GM21786 (cell line): ENCODE measurements around the gene XRCC5.

Experiments used
- ATAC-seq: cut with Tn5 transposase; IDR thresholded peaks from one replicate; pipeline ENCODE4 v1.9.1; 2021; ENCODE audit not compliant: unreplicated experiment

Gene XRCC5

DNA sequence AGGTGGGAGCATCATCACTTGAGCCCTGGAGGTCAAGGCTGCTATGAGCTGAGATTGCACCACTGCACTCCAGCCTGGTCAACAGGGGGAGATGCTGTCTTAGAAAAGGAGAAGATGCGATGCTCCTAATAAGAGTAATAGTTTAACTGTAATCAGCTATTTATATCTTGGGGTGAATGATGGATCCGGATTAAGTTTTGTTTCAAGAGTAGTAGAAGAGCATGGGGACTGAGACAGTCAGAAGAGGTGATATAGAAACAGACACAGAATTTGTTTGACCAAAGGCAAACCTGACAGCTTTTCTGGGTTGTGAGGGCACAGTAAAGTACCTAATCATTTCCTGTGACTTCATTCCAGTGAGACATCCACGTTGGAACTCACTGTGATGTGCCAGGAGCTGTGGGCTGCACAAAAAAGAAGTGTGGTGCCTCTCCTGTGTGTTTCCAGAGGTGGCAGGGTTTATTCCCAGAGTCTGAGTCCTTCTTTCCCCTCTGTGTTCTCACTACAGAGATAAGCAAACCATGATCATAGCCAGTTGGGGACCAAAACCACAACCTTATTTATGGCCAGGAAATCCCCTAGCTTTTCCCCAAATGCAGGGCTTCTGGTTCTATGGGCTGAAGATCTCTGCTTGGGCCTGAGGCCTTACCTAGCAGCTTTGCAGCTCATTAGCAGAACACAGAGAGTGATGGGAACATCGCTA lies 113.7 kb downstream of the XRCC5 start:
- peak; percentile 50 for ATAC-seq

DNA sequence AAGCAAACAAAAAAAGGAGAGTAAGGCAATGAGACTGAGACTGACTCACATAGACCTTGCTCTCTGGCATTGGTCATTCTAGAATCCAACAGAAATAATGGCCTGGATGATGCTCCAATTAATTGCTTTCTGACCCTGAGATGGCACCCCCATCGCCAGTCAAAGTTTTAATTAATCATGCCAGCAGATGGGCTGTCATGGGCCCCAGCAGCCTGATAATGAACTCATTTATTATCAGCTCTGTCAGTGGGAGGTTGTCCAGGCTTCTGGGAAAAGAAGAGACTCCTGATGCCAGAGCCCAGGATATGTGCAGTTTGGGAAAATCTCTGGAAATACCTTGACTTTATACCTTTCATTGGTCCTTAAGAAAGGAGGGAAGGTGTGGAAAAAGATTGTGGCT lies 115.2 kb downstream of the XRCC5 start:
- no peak for ATAC-seq

DNA sequence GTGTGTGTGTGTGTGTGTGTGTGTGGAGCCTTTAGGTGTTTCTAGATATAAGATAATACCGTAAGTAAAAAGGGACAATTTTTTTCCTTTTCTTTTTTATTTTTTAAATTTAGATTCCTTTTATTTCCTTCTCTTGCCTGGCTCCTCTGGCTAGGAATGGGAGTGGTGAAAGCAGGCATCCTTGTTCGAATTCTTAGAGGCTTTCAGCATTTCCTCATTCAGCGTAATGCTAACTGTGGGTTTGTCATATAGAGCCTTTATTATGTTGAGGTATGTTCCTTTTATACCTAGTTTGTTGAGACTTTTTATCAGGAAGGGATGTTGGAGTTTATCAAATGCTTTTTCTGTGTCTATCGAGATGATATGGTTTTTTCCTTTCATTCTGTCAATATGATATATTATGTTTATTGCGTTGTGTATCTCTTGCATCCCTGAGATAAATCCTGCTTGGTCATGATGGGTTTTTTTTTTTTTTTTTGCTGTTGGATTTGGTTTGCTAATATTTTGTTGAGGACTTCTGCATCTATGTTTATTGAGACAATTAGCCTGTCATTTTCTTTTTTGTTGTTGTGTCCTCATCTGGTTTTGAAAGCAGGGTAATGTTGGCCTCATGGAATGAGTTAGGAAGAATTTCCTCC lies 120.2 kb downstream of the XRCC5 start:
- no peak for ATAC-seq

DNA sequence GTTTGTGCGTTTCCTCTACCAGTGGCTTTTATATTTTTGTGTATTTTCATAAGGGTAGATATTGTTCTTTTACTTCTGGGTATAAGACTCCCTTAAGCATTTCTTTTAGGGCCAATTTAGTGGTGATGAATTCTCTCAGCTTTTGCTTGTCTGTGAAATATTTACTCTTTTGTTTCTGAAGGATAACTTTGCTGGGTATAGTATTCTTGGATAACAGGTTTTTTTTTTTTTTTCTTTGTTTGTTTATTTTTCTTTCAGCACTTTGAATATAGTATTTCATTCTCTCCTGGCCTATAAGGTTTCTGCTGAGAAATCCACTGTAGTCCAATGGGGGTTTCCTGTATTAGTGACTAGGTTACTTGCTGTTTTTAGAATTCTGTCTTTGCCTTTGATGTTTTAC lies 122.7 kb downstream of the XRCC5 start:
- ATAC-seq, result no peak

DNA sequence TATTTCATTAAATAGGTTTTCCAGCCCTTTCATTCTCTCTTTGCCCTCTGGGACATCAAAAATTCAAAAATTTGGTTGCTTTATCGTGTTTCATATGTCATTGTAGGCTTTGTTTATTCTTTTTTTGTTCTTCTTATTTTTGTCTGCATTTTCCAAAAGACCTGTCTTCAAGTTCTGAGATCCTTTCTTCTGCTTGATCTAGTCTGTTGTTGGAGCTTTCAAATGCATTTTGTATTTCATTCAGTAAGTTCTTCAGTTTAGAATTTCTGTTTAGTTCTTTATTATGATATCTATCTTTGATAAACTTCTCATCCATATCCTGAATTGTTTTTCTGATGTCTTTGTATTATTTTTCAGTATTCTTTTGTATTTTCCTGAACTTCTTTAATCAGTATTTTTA lies 123.6 kb downstream of the XRCC5 start:
- no peak for ATAC-seq

DNA sequence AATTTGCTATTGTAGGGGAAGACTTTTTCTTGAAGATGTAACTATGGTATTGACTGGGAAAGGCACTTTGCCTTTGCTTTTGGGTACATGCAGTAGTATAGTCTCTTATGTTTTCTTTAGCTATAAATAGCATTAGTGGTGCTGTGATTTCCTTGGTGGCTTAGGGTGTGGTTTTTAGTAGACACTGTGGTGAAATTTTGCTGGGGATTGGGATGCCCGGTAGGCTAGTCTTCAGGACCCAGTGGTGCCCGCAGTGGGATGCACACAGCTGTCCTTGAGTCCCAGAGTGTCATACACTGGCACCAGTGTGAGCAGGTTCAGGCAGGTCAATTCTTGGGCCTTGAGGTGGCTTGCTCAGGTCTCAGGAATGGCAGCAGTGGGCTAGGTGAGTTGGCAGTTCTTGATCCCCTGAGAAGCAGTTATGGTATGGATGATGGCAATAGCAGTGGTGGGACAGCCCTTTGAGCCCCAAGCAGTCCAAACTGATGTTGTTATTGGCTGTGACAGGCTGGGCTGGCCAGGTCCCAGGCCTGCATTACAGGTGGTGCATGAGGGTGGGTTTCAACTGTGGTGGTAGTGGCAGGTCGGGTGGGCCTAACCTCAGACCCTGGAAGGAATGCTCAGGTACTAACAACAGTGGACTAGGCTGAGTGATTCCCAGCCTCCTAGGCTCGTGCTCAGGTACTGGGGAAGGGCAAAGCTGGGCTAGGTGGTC lies 124.3 kb downstream of the XRCC5 start:
- ATAC-seq, result no peak

DNA sequence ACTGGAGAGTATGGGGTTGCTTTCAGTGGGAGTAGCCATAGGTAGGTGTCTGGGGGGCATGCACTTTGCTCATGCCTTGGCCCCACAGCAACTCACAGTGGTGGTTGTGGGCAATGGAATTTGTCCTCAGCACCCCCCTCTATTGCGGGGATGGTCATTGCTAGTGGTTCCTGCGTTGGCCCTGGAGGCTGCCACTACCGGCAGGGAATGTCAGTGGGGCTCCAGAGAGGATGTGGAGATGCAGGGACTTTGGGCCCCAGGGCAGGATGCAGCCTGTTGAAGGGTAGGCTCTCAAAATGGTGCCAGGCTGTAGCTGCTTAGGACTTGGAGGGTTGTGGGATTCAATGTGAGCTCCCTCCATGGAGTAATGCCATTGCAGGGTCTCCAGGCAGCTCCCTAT lies 125.0 kb downstream of the XRCC5 start:
- ATAC-seq, result no peak

DNA sequence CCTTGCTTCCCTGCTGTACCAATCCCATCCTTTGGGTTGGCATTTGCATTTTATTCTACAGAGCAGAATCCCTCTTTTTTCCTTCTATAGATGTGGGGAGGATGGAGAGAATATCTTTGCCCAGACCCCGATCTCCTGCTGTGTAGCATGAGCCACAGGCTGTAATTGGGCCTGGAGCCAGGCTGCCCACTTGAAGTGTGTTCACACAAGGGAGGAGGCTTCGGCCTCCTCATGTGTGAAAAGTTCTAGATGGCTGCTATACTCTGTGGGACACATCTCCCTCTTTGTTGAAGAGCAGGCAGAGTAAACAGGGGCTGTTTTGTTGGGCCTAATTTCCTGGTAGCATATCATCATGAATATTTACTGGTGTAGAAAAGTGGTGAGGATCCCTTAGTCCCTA lies 126.3 kb downstream of the XRCC5 start:
- ATAC-seq, result no peak

DNA sequence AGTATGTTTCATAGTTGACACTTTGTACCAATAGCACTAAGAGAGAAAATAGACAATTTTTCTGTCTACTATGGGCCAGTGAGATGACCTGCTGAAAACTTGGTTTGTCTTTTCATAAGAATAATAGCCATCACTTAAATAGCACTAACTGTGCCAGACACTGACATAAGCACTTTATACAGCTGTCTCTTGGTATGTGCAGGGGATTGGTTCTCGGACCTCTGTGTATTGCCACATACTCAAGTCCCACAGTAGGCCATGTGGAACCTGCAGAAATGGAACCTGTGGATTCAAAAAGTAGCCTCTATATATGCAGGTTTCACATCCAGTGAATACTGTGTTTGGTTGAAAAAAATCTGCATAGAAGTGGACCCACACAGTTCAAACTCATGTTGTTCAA lies 126.7 kb downstream of the XRCC5 start:
- no peak for ATAC-seq

DNA sequence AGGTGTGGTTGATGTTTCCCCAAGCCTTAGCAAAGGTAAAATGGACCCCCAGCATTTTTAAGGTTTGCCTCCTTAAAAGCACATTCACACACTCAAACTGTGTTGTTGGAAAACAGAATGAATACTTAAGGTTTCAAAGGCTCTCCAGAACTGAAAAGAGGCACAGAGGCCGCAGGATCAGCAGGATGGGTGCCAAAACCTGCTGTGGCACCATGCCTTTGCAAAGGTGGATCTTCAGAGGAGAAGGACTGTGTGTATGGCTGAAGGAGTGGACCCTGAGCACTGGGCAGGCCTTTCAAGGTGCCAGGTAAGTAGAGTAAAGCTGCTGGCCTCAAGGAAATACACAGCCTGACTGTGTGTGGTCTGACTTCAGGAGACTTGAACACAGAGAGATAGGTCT lies 127.3 kb downstream of the XRCC5 start:
- ATAC-seq, result no peak

DNA sequence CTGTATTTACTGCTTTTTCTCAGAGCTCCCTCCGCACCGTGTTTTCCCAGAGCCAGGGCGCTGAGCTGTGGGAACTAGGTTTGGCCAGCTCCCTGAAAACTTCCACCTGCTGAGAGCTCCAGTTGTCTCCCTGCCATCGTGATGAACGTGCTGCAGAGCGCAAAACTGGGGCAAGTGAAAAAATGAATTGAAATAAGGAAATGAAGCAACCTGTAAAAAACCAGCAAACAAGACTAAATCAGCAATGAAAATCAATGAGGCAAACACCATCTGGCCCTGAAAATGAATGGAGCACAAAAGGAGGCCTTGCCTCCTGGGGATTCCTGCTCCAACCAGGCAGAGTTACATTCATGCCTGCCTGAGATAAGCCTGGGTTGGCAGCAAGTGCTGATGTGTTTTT lies 133.2 kb downstream of the XRCC5 start:
- no peak for ATAC-seq

DNA sequence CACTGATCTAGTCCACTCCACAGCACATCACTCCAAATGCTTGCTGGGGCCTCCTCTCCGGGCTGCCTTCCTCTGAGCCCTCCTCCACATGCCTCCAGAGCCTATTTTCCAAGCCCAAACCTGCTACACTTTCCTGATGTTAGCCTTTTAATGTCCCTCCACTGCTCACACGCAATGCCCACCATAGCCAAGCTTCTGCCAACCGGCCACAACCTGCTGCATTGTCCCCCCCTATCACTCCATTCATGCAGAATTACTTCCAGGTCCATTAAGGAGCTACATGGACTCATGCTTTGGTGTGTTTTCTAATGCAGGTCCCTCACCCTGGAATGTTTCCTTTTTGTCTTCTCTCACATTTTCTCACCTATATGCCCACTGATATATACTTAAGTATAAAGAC lies 133.9 kb downstream of the XRCC5 start:
- no peak for ATAC-seq

DNA sequence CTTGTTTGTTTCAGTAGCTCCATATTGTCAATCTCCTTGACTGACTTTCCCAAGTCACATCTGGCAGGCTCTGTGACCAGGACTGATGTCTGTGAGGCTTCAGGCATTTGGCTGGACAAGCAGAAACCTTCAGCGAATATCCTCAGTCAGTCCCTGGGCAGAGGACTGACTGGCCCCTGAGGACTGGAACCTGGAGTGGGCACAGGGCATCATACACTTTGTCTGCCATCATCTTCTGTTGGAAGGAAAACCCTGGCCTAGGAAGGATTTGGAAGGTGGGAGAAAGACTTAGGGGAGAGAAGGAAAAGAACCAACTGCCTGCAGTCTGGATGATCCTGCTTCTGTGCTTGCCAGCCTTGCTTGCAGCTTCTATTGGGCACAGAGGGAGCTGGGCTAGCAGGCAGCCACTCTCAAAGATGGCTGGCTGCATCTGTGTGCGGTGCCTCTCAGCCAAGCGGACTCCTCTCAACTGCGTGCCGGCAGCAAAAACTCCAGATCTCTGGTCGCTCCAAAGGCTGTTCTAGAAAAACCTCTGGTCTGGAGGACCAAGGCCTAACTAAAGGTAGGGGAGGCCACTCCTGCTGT lies 136.3 kb downstream of the XRCC5 start:
- ATAC-seq, result no peak

DNA sequence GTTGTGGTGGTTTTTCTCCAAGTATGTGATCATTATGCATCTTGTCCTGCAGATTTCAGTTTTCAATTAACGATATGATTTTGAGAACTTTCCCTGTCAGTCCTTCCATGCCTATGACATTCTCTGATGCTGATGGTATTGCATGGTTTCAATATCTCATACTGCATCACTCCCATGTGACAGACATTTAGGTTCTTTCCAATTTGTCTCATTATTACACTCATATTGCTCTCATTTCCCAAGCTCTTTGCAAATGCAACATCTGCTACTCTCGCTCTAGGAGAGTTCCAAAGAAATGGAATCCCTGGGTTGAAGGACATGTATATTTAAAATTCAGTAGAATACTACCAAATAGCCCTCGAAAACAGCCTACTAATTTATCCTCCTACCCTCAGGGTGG lies 137.6 kb downstream of the XRCC5 start:
- ATAC-seq, result no peak
